Prostate gland (tissue), 2 donors: ENCODE measurements around the gene ITK. TPM values are rescaled to one million over a fixed set of nuclear protein-coding genes. Genes with fewer than 3 reads are reported as not detected.

ENCODE experiments used
- DNase-seq: peaks from one replicate; pipeline ENCODE4 v3.0.0-alpha.2; 2019; ENCODE audit warnings: low spot score
- H3K27ac ChIP-seq, 2 donors: fragments of 200-600 bp; sonication (generic); 2 replicates each; pipeline ENCODE4 v1.5.1; 2017 to 2019
- H3K27me3 ChIP-seq: fragments of 200-600 bp; sonication (generic); replicated peaks from 2 replicates; pipeline ENCODE4 v1.5.1; 2019; ENCODE audit not compliant: insufficient read depth
- H3K36me3 ChIP-seq, 2 donors: fragments of 200-600 bp; sonication (generic); 1 replicate in 1 of 2; 2 replicates in 1 of 2; pipeline versions ENCODE4 v1.5.1 to v1.8.1; 2017 to 2019
- H3K4me1 ChIP-seq: fragments of 200-600 bp; sonication (generic); replicated peaks from 2 replicates; pipeline ENCODE4 v1.5.1; 2019
- H3K4me3 ChIP-seq, 2 donors: fragments of 200-600 bp; sonication (generic); 2 replicates each; pipeline ENCODE4 v1.5.1; 2017 to 2019
- H3K9me3 ChIP-seq: fragments of 200-600 bp; sonication (generic); 2 replicates; pipeline ENCODE4 v1.5.1; 2017
- CTCF ChIP-seq, 4 experiments: fragments of 200-600 bp in 2 of 4; fragments of 450-650 bp in 2 of 4; sonication (generic) in 2 of 4; IDR thresholded peaks; 1 replicate in 3 of 4; 2 replicates in 1 of 4; pipeline ENCODE4 v1.5.1; 2016 to 2019; ENCODE audit warnings: antibody characterized with exemption in 4 of 4, mild to moderate bottlenecking in 2 of 4, moderate library complexity in 2 of 4
- POLR2A ChIP-seq: fragments of 450-650 bp; IDR thresholded peaks from one replicate; pipeline ENCODE4 v1.6.1; 2016; ENCODE audit warnings: antibody characterized with exemption, mild to moderate bottlenecking
- POLR2AphosphoS5 ChIP-seq: sonication (generic); formaldehyde crosslinking; IDR thresholded peaks from one replicate; pipeline ENCODE4 v1.6.1; 2017; ENCODE audit warnings: antibody characterized with exemption
- WGBS: methylation state at CpG from one replicate; pipeline ENCODE4 v1.1.5; 2018; 5-methylcytosine and 5-hydroxymethylcytosine counted together
- intact Hi-C: fragments of 100-400 bp; cut with DNase I; formaldehyde crosslinking; loops from one replicate; pipeline ENCODE4 v1.14.2; 2022
- total RNA-seq, 2 donors: library from RNA; depleted of rRNA; stranded (reverse); fragments of >200 nt; gene quantifications; one replicate each; pipeline ENCODE4 v1.1.0, GENCODE V29; 2016

Gene ITK
- total RNA-seq, 2 donors from 2014 or later, result 2.2 to 5.6 TPM

DNA sequence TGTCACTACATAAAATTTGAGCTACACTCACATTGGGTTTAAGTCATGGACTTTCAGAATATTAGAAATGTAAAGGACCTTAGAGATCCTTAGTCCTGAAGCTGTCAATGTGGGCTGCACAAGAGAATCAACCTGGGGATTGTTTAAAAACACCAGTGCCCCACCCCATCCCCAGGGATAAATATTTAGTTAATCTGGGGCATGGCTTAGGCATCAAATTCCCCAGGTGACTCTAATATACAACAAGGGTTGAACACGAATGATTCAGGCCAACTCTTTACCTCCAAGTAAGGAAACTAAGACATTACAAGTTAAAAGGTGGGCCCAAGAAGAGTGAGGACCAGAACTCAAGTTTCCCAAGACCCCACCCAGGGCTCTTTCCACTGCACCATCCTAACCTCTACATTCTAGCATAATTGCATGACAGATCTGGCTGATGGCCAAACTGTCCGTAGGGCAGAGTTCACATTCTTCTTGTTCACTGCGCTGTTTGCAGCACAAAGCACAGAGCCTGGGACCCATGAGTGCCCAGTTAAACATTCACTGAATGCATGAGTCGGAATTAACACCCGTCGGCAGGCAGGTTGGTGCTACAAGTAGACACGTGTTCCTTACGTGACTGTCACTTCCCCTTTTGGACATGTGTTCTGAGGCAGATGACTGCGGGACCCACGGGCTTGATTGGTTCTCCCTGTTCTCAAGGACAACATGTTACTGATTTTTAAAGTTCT lies 110.5 kb downstream of the ITK start:
- no peaks in the 10 kb centered on the region for H3K36me3 ChIP-seq
- no peaks in the 10 kb centered on the region for H3K9me3 ChIP-seq
- H3K27ac ChIP-seq, result no peak overlapping the region
- TF ChIP-seq POLR2A (no peak), CTCF (IDR thresholded peaks at IDR 0.05) (no peak), POLR2AphosphoS5 (no peak)
- WGBS, result 69% methylated on average over 10 of the region's 10 CpGs
- no peak overlapping the region for H3K4me3 ChIP-seq
- H3K4me1 ChIP-seq, result no peaks in the 10 kb centered on the region
- no peak for DNase-seq
- H3K27me3 ChIP-seq, result no peaks in the 10 kb centered on the region
- intact Hi-C loops, result no loop called here

DNA sequence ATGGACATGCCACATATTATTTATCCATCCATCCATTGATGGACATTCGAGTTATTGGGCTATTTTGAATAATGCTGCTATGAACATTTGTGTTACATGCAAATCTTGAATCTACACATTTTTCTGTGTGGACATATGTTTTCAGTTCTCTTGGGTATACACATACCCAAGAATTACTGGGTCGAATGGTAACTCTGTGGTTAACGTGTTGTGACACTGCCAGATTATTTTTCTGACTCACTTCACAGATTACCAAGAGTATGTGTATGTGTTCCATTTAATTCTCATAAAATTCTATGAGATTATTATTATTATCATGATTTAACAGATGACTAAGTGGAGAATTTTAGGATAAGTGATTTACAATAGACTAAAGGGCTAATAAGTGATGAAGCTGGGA lies 112.0 kb downstream of the ITK start:
- no peaks in the 10 kb centered on the region for H3K4me1 ChIP-seq
- no peak for DNase-seq
- intact Hi-C loops, result no loop called here
- no peak overlapping the region for H3K27ac ChIP-seq
- H3K36me3 ChIP-seq, result no peaks in the 10 kb centered on the region
- no peak overlapping the region for H3K4me3 ChIP-seq
- WGBS, result 93% methylated on average over 3 of the region's 3 CpGs
- H3K9me3 ChIP-seq, result no peaks in the 10 kb centered on the region
- no peak for TF ChIP-seq CTCF (IDR thresholded peaks at IDR 0.05)
- TF ChIP-seq POLR2A, result no peak
- TF ChIP-seq POLR2AphosphoS5, result no peak
- H3K27me3 ChIP-seq, result no peaks in the 10 kb centered on the region

DNA sequence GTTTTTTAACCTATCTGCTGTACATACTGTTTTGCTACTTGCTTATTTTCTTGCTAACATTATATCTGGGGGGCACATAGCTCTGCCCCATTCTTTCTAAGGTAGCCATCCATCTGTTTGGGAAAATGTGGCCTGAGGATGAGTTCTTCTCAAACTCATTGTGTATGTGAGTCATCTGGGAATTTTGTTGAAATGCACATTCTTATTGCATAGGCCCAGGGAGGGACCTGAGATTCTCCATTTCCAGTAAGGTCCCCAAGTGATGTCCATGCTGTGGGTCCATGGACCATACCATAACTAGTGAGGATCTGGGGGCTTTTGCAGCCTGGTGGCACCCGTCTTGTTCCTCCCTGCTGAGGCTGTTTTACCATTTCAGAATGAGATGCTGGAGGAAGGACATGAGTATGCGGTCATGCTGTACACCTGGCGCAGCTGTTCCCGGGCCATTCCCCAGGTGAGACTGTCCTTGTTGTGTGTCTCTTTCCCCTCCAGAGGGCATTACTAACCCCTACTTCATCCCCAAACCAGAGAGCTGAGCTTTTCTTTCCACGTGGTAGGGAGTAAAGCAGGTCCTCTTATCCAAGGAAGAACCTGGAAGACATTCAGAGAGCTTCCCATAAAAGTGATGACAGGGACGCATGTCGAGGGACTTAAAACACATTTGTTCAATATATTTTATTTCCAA lies 113.9 kb downstream of the ITK start:
- intact Hi-C loops, result no loop called here
- Histone ChIP-seq H3K4me3 (no peak overlapping the region), H3K4me1 (no peaks in the 10 kb centered on the region), H3K36me3 (no peaks in the 10 kb centered on the region), H3K9me3 (no peaks in the 10 kb centered on the region), H3K27ac (no peak overlapping the region), H3K27me3 (no peaks in the 10 kb centered on the region)
- 69% methylated on average over 7 of the region's 7 CpGs for WGBS
- DNase-seq, result no peak
- TF ChIP-seq POLR2A (no peak), POLR2AphosphoS5 (no peak), CTCF (IDR thresholded peaks at IDR 0.05) (no peak)

- H3K27me3 ChIP-seq, result no peaks in the 10 kb centered on the region
- 36% methylated on average over 1 of the region's 1 CpG for WGBS
- DNase-seq, result no peak
- TF ChIP-seq CTCF (IDR thresholded peaks at IDR 0.05) (no peak), POLR2AphosphoS5 (no peak), POLR2A (no peak)
- no peaks in the 10 kb centered on the region for H3K36me3 ChIP-seq
- no peak overlapping the region for H3K27ac ChIP-seq
- no peak overlapping the region for H3K4me3 ChIP-seq
- intact Hi-C loops, result no loop called here
- H3K9me3 ChIP-seq, result no peaks in the 10 kb centered on the region
- no peaks in the 10 kb centered on the region for H3K4me1 ChIP-seq
These were observed 114.6 kb downstream of the ITK start for GRCh38 chr5:157295247-157295646.

- intact Hi-C loops, result no loop called here
- Histone ChIP-seq H3K4me1 (no peaks in the 10 kb centered on the region), H3K27ac (no peak overlapping the region), H3K4me3 (no peak overlapping the region), H3K9me3 (no peaks in the 10 kb centered on the region), H3K27me3 (no peaks in the 10 kb centered on the region), H3K36me3 (no peaks in the 10 kb centered on the region)
- no peak for TF ChIP-seq CTCF (IDR thresholded peaks at IDR 0.05)
- no peak for TF ChIP-seq POLR2A
- TF ChIP-seq POLR2AphosphoS5, result no peak
- DNase-seq, result no peak
- 93% methylated on average over 10 of the region's 10 CpGs for WGBS
These were observed 119.9 kb downstream of the ITK start for GRCh38 chr5:157300564-157300963.
